Epithelial cell of esophagus (primary cell): ENCODE data around the gene MOB3B.

Source experiments
- DNase-seq: peaks from one replicate; pipeline ENCODE4 v3.0.0; 2010; ENCODE audit warnings: low read depth
- H3K4me3 ChIP-seq: 2 replicates; pipeline ENCODE4 v1.5.1; 2011; ENCODE audit warnings: mild to moderate bottlenecking, low read length, control low read depth
- TF ChIP-seq, protein P1 (sequence below): IDR thresholded peaks from 2 replicates; pipeline ENCODE4 v1.5.1; 2011; ENCODE audit warnings: low read depth, mild to moderate bottlenecking, low read length, control low read depth, inconsistent platforms; ENCODE audit not compliant: insufficient read depth; ENCODE audit errors: missing control alignments

Gene MOB3B

DNA sequence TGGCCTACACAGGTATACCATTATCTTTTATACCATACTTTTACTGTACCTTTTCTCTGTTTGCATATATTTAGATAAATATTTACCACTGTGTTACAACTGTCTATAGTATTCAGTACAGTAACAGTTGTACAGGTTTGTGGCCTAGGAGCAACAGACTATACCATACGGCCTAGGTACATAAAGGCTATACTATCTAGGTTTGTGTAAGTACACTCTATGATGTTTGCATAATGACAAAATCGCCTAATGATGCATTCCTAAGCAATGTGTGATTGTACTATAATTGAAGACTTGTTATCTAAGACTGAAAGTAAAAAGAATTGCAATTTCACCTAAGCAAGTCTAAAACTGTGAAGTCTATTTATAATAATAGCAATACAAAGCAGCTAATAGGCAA is 39.8 kb upstream of the MOB3B start:
- DNase-seq: peak; percentile 77
- no peak overlapping the region for H3K4me3 ChIP-seq
- TF ChIP-seq, protein P1, sequence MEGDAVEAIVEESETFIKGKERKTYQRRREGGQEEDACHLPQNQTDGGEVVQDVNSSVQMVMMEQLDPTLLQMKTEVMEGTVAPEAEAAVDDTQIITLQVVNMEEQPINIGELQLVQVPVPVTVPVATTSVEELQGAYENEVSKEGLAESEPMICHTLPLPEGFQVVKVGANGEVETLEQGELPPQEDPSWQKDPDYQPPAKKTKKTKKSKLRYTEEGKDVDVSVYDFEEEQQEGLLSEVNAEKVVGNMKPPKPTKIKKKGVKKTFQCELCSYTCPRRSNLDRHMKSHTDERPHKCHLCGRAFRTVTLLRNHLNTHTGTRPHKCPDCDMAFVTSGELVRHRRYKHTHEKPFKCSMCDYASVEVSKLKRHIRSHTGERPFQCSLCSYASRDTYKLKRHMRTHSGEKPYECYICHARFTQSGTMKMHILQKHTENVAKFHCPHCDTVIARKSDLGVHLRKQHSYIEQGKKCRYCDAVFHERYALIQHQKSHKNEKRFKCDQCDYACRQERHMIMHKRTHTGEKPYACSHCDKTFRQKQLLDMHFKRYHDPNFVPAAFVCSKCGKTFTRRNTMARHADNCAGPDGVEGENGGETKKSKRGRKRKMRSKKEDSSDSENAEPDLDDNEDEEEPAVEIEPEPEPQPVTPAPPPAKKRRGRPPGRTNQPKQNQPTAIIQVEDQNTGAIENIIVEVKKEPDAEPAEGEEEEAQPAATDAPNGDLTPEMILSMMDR: no peak

DNA sequence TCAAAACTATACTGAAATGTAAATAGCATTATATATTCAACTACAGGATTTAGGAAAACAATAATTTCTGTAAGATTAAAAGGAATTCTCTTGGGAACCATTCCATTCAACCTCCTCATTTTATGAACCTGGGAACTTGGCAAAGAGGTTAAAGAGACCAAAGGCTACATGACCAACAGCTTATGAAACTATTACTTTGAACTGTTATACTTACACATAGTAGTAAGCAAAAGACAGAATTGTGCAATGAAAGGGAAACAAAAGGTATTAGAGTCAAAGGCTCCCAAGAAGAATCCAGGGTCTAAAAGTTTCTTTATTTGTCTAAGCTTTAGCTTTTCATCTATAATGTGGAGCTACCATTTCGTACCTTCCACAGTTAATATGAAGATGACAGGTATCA is 36.5 kb upstream of the MOB3B start:
- DNase-seq: no peak
- TF ChIP-seq, protein P1: no peak
- H3K4me3 ChIP-seq: no peak overlapping the region

DNA sequence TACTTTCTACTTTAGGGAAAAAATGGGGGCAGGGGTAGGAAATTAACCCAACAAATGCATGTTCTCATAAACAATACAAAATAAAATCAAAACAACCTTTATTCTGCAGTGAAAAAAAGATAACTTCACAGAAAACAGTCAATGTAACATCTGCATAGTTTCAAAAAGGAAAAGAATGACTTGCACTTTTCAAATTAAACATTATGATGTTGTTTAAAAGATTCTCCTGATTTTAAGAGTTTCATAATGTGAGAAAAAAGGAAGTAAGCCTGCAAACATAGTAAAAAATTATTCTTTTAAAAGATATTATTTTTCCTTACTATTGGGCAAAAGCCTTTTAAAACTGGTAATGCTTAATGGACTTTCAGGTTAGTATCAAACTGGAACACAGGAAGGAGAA is 36.1 kb upstream of the MOB3B start:
- no peak overlapping the region for H3K4me3 ChIP-seq
- TF ChIP-seq, protein P1: no peak
- no peak for DNase-seq

DNA sequence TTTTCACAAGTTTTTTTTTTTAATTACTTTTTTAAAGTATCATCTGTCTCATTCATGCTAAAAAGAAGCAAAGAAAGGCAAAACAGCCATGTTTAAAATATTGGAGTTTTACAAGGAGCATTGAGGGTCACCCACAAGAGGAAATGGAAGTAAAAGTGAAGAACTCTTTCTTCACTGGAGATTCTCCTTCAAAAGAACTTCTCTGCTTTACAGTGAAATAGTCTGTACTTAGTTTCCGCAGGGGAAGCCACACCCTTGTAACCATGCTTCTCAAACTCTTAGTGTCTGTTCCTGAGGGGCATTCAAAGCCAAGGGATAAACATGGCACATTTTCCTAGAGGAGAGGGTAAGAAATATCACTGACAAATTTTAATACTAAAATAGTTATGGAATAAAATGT is 35.1 kb upstream of the MOB3B start:
- no peak for DNase-seq
- TF ChIP-seq, protein P1: no peak
- no peak overlapping the region for H3K4me3 ChIP-seq

DNA sequence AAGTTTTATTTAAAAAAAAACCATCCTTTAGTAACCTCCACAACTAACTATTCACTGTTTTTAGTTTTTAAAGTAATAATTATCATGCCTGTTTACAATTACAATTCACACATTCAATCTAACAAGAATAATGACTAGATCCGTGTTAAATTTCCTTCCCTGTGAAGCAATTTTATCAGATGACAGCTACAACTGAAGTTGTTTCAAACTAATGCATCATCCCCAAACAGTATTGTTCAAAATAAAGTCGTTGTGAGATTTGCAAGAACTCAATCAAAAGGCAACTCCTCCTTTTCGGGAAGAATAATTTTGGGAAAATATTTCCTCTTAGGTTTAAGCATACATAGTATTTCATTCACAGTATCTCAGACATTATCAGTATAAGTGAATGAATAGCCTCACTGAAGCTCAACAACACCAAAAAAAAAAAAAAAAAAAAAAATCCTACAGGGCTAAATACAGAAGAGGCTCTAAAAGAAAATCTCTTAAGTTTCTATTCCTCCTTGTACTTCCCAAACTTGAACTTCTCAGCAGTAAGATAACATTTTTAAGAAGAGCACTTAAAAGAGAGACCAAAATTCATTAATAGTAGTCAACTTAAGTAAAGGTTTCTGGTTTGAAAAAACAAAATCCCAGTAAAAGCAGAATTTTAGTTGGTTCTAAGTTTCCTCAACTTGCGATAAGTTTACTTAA is 34.3 kb upstream of the MOB3B start:
- no peak for DNase-seq
- TF ChIP-seq, protein P1: no peak
- H3K4me3 ChIP-seq: no peak overlapping the region

DNA sequence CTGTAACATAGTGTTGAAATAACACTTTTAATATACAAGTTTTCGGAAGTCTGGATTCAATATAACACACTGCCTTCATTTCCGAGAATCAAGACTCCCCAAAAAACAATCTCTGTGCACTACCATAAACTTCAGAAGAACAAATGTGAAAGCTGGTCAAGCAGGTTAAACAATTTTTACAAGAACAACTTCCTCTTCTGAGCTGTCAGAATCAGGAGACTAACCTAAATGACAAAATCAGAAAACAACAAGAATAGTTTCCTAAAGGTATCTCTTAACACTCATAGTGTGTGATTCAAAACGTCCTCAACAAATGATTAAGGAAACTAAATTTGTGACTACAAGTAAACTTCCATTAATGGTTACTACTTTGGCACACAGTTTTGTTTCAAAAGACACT is 32.1 kb upstream of the MOB3B start:
- peak; percentile 75 for DNase-seq
- H3K4me3 ChIP-seq: no peak overlapping the region
- TF ChIP-seq, protein P1: no peak

DNA sequence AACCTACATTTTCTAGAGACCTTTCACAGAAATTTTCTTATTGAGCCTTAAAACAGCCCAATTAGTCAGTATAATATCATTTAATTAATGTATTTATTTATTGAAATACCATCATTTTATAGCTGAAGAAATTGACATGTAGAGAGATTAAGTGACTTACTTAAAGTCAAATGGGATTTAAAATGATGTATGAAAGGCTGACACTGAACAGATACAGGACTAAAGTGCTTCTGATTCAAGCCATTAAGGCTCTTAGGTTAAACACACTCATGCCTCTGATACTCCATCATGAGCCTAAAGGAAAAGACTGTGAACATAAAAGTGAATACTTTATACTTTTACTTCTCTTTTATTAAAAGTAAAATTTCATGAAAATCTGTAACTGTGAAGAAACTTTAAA is 30.8 kb upstream of the MOB3B start:
- no peak overlapping the region for H3K4me3 ChIP-seq
- TF ChIP-seq, protein P1: no peak
- no peak for DNase-seq
